HG02759 (cell line): Measurements from ENCODE around the gene NIFK.
A peak's percentile ranks its signal among the peaks of the same experiment; 100 is the strongest.

ENCODE experiments used
- ATAC-seq: cut with Tn5 transposase; IDR thresholded peaks from one replicate; pipeline ENCODE4 v1.9.1; 2021; ENCODE audit warnings: mild to moderate bottlenecking, moderate library complexity; ENCODE audit not compliant: unreplicated experiment

The NIFK gene

GRCh38 chr2:121736462-121737336 lies at the start of gene NIFK:
Gene NIFK, minus strand, starts transcription at chr2:121736875. Its CDS starts 25 bp downstream, at chr2:121736850.
- peak; percentile 95 for ATAC-seq

GRCh38 chr2:121783180-121783579 lies 46.5 kb upstream of the NIFK start:
- ATAC-seq = no peak

GRCh38 chr2:121778741-121779487 lies 42.2 kb upstream of the NIFK start:
- ATAC-seq = no peak

GRCh38 chr2:121777699-121778058 lies 41.0 kb upstream of the NIFK start:
- ATAC-seq = no peak

- ATAC-seq = no peak
Observed at GRCh38 chr2:121776885-121777698, 40.4 kb upstream of the NIFK start.

GRCh38 chr2:121776361-121776760 lies 39.7 kb upstream of the NIFK start:
- ATAC-seq = no peak

GRCh38 chr2:121774235-121774634 lies 37.6 kb upstream of the NIFK start:
- no peak for ATAC-seq

GRCh38 chr2:121771976-121772742 lies 35.5 kb upstream of the NIFK start:
- ATAC-seq = no peak

- ATAC-seq = no peak
Observed at GRCh38 chr2:121768143-121768755, 31.6 kb upstream of the NIFK start.

GRCh38 chr2:121766624-121767023 lies 29.9 kb upstream of the NIFK start:
- no peak for ATAC-seq

- ATAC-seq = no peak
Observed at GRCh38 chr2:121764681-121765228, 28.1 kb upstream of the NIFK start.

- peak; percentile 100 for ATAC-seq
Observed at GRCh38 chr2:121755237-121756111, 18.8 kb upstream of the NIFK start, which contains the start of gene TSN. Gene TSN, plus strand, starts transcription at chr2:121755651. Its CDS starts 129 bp downstream, at chr2:121755780.

- ATAC-seq = no peak
Observed at GRCh38 chr2:121754851-121755236, 18.2 kb upstream of the NIFK start.

GRCh38 chr2:121748202-121748601 lies 11.5 kb upstream of the NIFK start:
- peak; percentile 60 for ATAC-seq

- no peak for ATAC-seq
Observed at GRCh38 chr2:121746071-121746578, 9.4 kb upstream of the NIFK start.

GRCh38 chr2:121741450-121741849 lies 4.8 kb upstream of the NIFK start:
- no peak for ATAC-seq

- no peak for ATAC-seq
Observed at GRCh38 chr2:121740973-121741372, 4.3 kb upstream of the NIFK start.

GRCh38 chr2:121736140-121736461 lies 574 bp downstream of the NIFK start:
- ATAC-seq = no peak
